GM12874 (cell line): ENCODE data around the gene PDXK.
A peak's percentile ranks its signal among the peaks of the same experiment; 100 is the strongest.

Experiments used
- CTCF ChIP-seq: IDR thresholded peaks from 2 replicates; pipeline ENCODE4 v1.5.1; 2011; ENCODE audit warnings: low read depth, mild to moderate bottlenecking, control low read depth, low read length, moderate library complexity; ENCODE audit not compliant: insufficient read depth

Gene PDXK

DNA sequence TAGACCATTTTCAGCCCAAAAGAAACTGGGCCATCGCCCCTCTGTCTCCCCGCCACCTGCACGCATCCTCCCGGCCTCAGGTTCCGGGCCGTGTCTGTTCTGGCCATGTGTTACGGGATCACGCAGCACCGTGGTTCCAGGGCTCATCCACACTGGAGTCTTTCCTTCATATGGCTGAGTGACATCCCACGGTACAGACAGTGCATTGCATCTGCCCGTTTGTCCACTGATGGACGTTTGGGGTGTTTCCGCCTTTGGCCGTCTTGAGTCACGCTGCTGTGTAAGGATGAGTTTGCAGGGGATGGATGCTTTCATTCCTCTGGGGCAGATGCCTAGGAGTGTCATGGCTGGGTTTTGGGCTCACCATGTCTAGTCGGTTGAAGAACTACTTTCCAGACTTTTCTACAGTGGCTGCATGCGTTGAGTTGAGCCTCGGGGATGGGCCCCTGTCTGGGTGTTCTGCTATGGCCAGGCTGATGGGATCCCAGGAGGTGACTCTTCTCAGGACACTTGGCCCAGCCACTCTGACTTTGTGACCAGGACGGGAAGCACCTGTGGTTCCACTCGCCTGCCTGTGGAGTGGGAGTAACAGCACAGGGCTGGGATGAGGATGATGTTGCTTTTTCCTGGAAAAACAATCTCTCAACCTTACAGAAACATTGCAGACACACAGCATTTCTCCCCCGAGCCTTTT is 87.2 kb downstream of the PDXK start:
- TF ChIP-seq CTCF = no peak

- TF ChIP-seq CTCF = no peak
Observed at GRCh38 chr21:43808367-43808766, 89.4 kb downstream of the PDXK start.

- TF ChIP-seq CTCF = no peak
Observed at GRCh38 chr21:43808832-43809251, 89.9 kb downstream of the PDXK start.

DNA sequence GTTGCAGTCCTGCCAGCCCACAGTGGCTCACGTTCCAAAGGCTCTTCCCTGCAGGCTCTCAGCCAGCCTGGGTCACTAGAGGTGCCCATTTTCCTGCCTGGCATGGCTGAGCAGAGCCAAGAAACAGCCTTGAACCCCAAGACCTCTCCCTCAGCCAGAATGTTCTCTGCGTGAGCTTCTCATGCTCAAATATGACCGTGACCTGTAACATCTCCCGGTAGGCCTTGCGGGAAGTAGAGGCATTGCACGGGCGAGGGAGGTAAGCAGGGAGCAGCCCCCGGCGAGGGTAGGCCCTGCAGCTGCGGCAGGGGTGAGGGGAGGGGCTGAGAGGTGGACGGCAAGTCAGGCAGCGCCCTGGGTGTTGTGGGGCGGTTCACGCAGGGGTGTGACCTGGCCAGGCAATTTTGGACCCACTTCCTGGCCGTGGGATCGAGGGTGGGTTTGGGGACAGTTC is 90.4 kb downstream of the PDXK start:
- TF ChIP-seq CTCF = no peak

- TF ChIP-seq CTCF = no peak
Observed at GRCh38 chr21:43809853-43810504, 91.0 kb downstream of the PDXK start.

DNA sequence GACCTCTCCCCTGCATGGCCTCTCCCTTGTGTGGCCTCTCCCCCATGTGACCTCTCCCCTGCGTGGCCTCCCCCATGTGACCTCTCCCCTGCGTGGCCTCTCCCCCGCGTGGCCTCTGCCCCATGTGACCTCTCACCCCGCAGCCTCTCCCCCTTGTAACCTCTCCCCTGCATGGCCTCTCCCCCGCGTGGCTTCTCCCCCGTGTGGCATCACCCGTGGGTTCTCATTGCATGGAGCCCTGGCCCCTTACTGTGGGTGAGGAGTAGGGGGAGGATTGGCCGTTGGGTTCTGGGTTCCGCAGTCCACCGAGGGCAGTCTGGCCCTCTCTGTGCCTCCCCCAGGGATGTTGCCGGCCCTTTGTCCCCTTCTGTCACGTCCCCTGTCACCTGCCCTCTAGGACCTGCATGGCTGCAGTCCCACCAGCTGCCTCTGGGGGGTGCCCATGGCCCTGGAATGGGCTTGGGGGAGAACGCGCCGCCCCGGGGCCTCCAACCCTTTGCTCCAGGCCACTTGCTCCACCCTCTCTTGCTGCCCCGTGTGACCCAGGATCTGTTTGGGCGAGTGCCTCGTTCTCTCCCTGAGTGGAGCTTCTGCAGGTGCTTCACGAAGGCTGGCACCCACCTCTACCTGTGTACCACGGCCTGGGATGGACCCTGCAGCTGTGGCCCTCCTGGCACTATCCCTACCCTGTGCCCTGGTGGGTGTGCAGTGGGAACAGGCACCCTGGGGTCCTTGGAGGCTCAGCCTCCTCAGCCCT is 91.8 kb downstream of the PDXK start:
- peak; percentile 99 for TF ChIP-seq CTCF
